Neural cell (in vitro differentiated cells): Measurements from ENCODE around the gene TNS1. TPM values are rescaled to one million over a fixed set of nuclear protein-coding genes. Genes with fewer than 3 reads are reported as not detected.

Source experiments
- H2AFZ ChIP-seq: fragments of 200-600, 300-800 bp; sonication (generic), shearing (Covaris generic); 2 replicates; pipeline ENCODE4 v1.6.0; 2014; ENCODE audit warnings: low read depth, mild to moderate bottlenecking, antibody characterized with exemption, low read length, moderate library complexity
- H3F3A ChIP-seq: fragments of 200-600 bp; shearing (Covaris generic); 2 replicates; pipeline ENCODE4 v1.6.1; 2016; ENCODE audit warnings: mild to moderate bottlenecking, moderate library complexity, mixed read lengths, antibody characterized with exemption, low read length; ENCODE audit not compliant: insufficient read depth, poor library complexity, severe bottlenecking
- H3K27ac ChIP-seq: fragments of 200-600, 300-800 bp; sonication (generic), shearing (Covaris generic); 2 replicates; pipeline ENCODE4 v1.5.1; 2014; ENCODE audit warnings: mild to moderate bottlenecking, low read length, moderate library complexity
- H3K27me3 ChIP-seq: fragments of 300-800, 200-600 bp; sonication (generic), shearing (Covaris generic); 2 replicates; pipeline ENCODE4 v1.6.0; 2014; ENCODE audit warnings: mild to moderate bottlenecking, low read depth, low read length, moderate library complexity; ENCODE audit not compliant: insufficient read depth
- H3K36me3 ChIP-seq: fragments of 300-800, 200-600 bp; sonication (generic), shearing (Covaris generic); 2 replicates; pipeline ENCODE4 v1.5.1; 2014; ENCODE audit warnings: mild to moderate bottlenecking, antibody characterized with exemption, low read length, moderate library complexity; ENCODE audit not compliant: insufficient read depth
- H3K4me2 ChIP-seq: fragments of 300-800, 200-600 bp; sonication (generic), shearing (Covaris generic); 2 replicates; pipeline ENCODE4 v1.6.0; 2014; ENCODE audit warnings: mild to moderate bottlenecking, low read length
- H3K4me3 ChIP-seq: fragments of 300-800, 200-600 bp; sonication (generic), shearing (Covaris generic); 2 replicates; pipeline ENCODE4 v1.5.1; 2014; ENCODE audit warnings: mild to moderate bottlenecking, low read length, moderate library complexity
- H3K79me2 ChIP-seq: fragments of 200-600 bp; shearing (Covaris generic); replicated peaks from 2 replicates; pipeline ENCODE4 v1.6.0; 2014; ENCODE audit warnings: mild to moderate bottlenecking, low read length, moderate library complexity; ENCODE audit not compliant: insufficient read depth
- H3K9ac ChIP-seq: fragments of 300-800, 200-600 bp; sonication (generic), shearing (Covaris generic); 2 replicates; pipeline ENCODE4 v1.6.1; 2016; ENCODE audit warnings: mild to moderate bottlenecking, low read length, mixed read lengths
- H3K9me2 ChIP-seq: fragments of 200-600 bp; shearing (Covaris generic); 2 replicates; pipeline ENCODE4 v1.6.1; 2016; ENCODE audit warnings: mild to moderate bottlenecking, low read length, mixed read lengths; ENCODE audit not compliant: insufficient read depth
- H3K9me3 ChIP-seq: fragments of 200-600, 300-800 bp; sonication (generic), shearing (Covaris generic); 2 replicates; pipeline ENCODE4 v1.6.1; 2016; ENCODE audit warnings: mild to moderate bottlenecking, mixed run types, low read length, moderate library complexity, mixed read lengths
- H4K20me1 ChIP-seq: fragments of 200-600 bp; shearing (Covaris generic); 2 replicates; pipeline ENCODE4 v1.6.1; 2016; ENCODE audit warnings: mild to moderate bottlenecking, mixed run types; ENCODE audit not compliant: insufficient read depth
- CTCF ChIP-seq: fragments of 450-650 bp; IDR thresholded peaks from 2 replicates; pipeline ENCODE4 v1.5.1; 2014; ENCODE audit warnings: antibody characterized with exemption, mild to moderate bottlenecking, moderate library complexity; ENCODE audit not compliant: poor library complexity, severe bottlenecking
- EP300 ChIP-seq: fragments of 450-650 bp; conservative IDR thresholded peaks from 2 replicates; pipeline ENCODE4 v1.6.1; 2014; ENCODE audit warnings: antibody characterized with exemption, mild to moderate bottlenecking, moderate library complexity; ENCODE audit not compliant: poor library complexity, severe bottlenecking
- EZH2 ChIP-seq: fragments of 200-600, 300-800 bp; shearing (Covaris generic), sonication (generic); IDR thresholded peaks from 2 replicates; pipeline ENCODE4 v1.6.1; 2014; ENCODE audit warnings: antibody characterized with exemption, low read length, borderline replicate concordance, mild to moderate bottlenecking; ENCODE audit not compliant: insufficient read depth, poor library complexity, severe bottlenecking
- MXI1 ChIP-seq: fragments of 450-650 bp; conservative IDR thresholded peaks from 2 replicates; pipeline ENCODE4 v1.6.1; 2014; ENCODE audit warnings: antibody characterized with exemption, mild to moderate bottlenecking; ENCODE audit not compliant: poor library complexity, severe bottlenecking
- POLR2AphosphoS5 ChIP-seq: IDR thresholded peaks from 2 replicates; pipeline ENCODE4 v1.6.1; 2012
- RAD21 ChIP-seq: fragments of 450-650 bp; conservative IDR thresholded peaks from 2 replicates; pipeline ENCODE4 v1.6.1; 2014; ENCODE audit warnings: antibody characterized with exemption, mild to moderate bottlenecking, moderate library complexity
- REST ChIP-seq: IDR thresholded peaks from 2 replicates; pipeline ENCODE4 v1.6.1; 2012; ENCODE audit warnings: borderline replicate concordance
- SMC3 ChIP-seq: fragments of 450-650 bp; conservative IDR thresholded peaks from 2 replicates; pipeline ENCODE4 v1.6.1; 2014; ENCODE audit warnings: antibody characterized with exemption, mild to moderate bottlenecking, moderate library complexity; ENCODE audit not compliant: poor library complexity
- TAF1 ChIP-seq: IDR thresholded peaks from 2 replicates; pipeline ENCODE4 v1.6.1; 2012; ENCODE audit warnings: low read depth
- polyA plus RNA-seq: library from polyadenylated mRNA; depleted of rRNA; stranded (reverse); fragments of >200 nt; gene quantifications from 2 replicates; pipeline ENCODE4 v1.2.3, GENCODE V29; 2014

TNS1 gene
- polyA plus RNA-seq, 1 donor from 2014 or later: 1.5 TPM

GRCh38 chr2:217916504-217917254 lies 86.1 kb downstream of the TNS1 start:
- no peak for TF ChIP-seq CTCF
- TF ChIP-seq MXI1: no peak
- TF ChIP-seq REST: no peak
- TF ChIP-seq POLR2AphosphoS5: no peak
- no peak for TF ChIP-seq TAF1
- no peak for TF ChIP-seq RAD21
- TF ChIP-seq EZH2: no peak
- no peak for TF ChIP-seq SMC3
- TF ChIP-seq EP300: no peak
- Histone ChIP-seq H2AFZ (no peak overlapping the region), H3K9me3 (no peaks in the 10 kb centered on the region), H3F3A (no peaks in the 10 kb centered on the region), H3K79me2 (no peaks in the 10 kb centered on the region), H3K4me2 (no peak overlapping the region), H3K9ac (no peak overlapping the region), H3K27ac (no peak overlapping the region), H3K27me3 (no peaks in the 10 kb centered on the region), H3K9me2 (no peaks in the 10 kb centered on the region), H3K4me3 (no peak overlapping the region), H3K36me3 (no peaks in the 10 kb centered on the region), H4K20me1 (no peaks in the 10 kb centered on the region)

GRCh38 chr2:217915706-217916105 lies 87.1 kb downstream of the TNS1 start:
- Histone ChIP-seq H3K79me2 (no peaks in the 10 kb centered on the region), H4K20me1 (no peaks in the 10 kb centered on the region), H3K9ac (no peak overlapping the region), H3K4me3 (no peak overlapping the region), H3K27me3 (no peaks in the 10 kb centered on the region), H3K27ac (no peak overlapping the region), H3K9me2 (no peaks in the 10 kb centered on the region), H3K4me2 (no peak overlapping the region), H3K36me3 (no peaks in the 10 kb centered on the region), H3K9me3 (no peaks in the 10 kb centered on the region), H2AFZ (no peak overlapping the region), H3F3A (no peaks in the 10 kb centered on the region)
- TF ChIP-seq RAD21 (no peak), MXI1 (no peak), SMC3 (no peak), POLR2AphosphoS5 (no peak), REST (no peak), EZH2 (no peak), EP300 (no peak), TAF1 (no peak)
